Activated T-cell treated with anti-CD3 and anti-CD28 coated beads, Interleukin-2, amount 50 U/mL, for 72 hours (primary cell): ENCODE results near the gene CYB5D1. TPM values are rescaled to one million over a fixed set of nuclear protein-coding genes. Genes with fewer than 3 reads are reported as not detected.

Source experiments
- ATAC-seq, 2 donors: fragments of 150-1000 bp; cut with Tn5 transposase; replicated peaks in 1 of 2; 2 replicates each; pipeline ENCODE4 v1.10.0; 2021; ENCODE audit warnings: moderate library complexity in 2 of 2, mild to moderate bottlenecking in 1 of 2
- DNase-seq, 2 donors: peaks; one replicate each; pipeline ENCODE4 v3.0.0; 2021 to 2022; ENCODE audit warnings: mixed read lengths in 1 of 2
- H3K27ac Mint-ChIP-seq: one replicate; pipeline ENCODE4 v1.8.0; 2022; ENCODE audit warnings: mild to moderate bottlenecking, moderate library complexity, mixed read lengths
- H3K27me3 Mint-ChIP-seq: one replicate; pipeline ENCODE4 v1.8.0; 2022; ENCODE audit warnings: low read depth, mixed read lengths
- H3K36me3 Mint-ChIP-seq, 2 donors: one replicate each; pipeline ENCODE4 v1.8.0; 2022; ENCODE audit warnings: mixed read lengths in 2 of 2, mild to moderate bottlenecking in 1 of 2; ENCODE audit not compliant: insufficient read depth in 2 of 2
- H3K4me1 Mint-ChIP-seq: one replicate; pipeline ENCODE4 v1.8.0; 2022; ENCODE audit warnings: low read depth, mixed read lengths
- H3K4me3 Mint-ChIP-seq, 2 donors: one replicate each; pipeline ENCODE4 v1.8.0; 2022; ENCODE audit warnings: mild to moderate bottlenecking in 2 of 2, mixed read lengths in 2 of 2, moderate library complexity in 2 of 2
- H3K9me3 Mint-ChIP-seq, 2 donors: one replicate each; pipeline ENCODE4 v1.8.0; 2022; ENCODE audit warnings: mixed read lengths in 2 of 2
- total RNA-seq, 2 donors: library from RNA; stranded (reverse); gene quantifications; one replicate each; pipeline ENCODE4 v1.2.3, GENCODE V29; 2022

The CYB5D1 gene
- total RNA-seq, 2 donors from 2014 or later = 6.7 to 10.2 TPM

DNA sequence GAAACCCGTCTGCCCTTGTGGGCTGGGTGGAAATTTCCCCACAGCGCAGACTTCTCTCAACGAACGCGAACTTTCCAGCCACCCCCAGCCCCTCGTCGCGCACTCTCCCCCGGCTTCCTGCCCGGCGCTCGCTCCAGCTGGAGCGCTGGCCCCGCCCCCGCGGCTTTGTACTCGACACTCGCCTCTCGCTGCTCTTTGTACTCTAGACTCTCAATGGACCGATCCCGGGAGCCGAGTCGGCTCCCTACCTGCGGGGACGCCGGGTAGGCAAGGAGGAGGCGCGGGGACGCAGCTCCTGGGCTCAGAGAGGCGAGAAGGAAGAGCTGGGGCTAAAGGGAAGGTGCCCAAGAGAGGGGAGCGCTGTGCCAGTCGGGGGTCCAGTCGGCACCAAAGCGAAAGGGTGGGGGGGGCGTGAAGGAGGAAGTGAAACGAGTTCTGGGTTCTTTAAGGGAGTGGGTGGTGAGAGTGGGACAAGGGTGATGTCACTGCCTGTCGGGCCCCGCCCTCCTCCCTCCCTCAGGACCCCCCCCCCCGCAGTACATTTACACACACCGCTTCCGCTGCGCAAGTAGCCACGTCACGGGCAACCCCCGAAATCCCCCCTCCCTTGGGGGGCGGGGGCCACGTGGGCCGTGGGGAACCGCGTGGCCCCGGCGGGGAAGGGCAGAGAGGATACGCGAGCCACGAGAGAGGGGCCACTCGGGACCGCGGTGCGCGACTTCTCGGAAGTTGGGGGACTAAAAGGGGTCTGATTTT is 14.1 kb upstream of the CYB5D1 start:
- Mint-ChIP-seq H3K27me3 (no peaks in the 10 kb centered on the region), H3K36me3 (peaks cover 2 to 10% of the 10 kb centered on the region in 2 donors), H3K4me3 (peak overlapping the region; percentile 91 to 100), H3K27ac (peak overlapping the region; percentile 88), H3K9me3 (no peaks in the 10 kb centered on the region), H3K4me1 (peaks cover 62% of the 10 kb centered on the region)
- DNase-seq = peak; percentile 85 to 88
- ATAC-seq = peak; percentile 17 to 21

DNA sequence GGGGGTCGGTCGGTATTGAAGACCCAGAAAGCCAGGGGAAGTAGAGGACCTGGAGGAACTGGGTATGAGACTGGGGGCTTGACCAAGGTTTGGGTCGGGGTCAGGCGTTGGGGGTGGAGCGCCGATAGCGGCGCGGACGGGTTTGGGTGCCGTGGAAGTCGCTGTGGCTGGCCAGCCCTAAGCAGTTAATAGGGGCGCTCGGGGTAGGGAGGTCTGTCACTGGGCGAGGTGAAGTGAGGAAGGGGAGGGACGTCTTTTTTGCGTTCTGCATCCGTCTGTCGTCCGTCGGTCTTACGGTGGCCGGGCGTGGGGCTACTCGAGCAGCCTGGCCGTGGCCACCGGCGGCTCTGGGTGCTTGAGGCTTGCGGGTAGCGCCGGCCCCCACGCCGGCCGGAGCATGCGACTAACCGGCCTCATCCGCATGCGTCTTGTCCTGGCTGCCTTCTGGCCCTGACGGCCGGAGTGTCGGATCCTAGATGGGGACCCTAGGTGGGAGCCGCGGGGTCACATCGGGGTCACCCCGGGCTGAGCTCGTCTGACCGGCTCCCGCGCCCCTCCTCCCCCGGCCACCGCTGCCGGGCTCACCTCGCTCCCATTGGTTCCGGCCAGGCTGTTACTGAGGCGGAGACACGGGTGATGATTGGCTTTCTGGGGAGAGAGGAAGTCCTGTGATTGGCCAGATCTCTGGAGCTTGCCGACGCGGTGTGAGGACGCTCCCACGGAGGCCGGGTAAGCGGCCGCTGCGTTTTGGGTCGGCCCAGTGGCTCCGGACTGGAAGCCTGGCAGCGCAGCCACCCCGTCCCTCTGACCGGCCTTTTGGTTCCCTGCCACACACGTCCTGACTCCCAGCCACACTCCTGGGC is 13.3 kb upstream of the CYB5D1 start:
- ATAC-seq (peak; percentile 49 to 52), DNase-seq (peak; percentile 88 to 91)

DNA sequence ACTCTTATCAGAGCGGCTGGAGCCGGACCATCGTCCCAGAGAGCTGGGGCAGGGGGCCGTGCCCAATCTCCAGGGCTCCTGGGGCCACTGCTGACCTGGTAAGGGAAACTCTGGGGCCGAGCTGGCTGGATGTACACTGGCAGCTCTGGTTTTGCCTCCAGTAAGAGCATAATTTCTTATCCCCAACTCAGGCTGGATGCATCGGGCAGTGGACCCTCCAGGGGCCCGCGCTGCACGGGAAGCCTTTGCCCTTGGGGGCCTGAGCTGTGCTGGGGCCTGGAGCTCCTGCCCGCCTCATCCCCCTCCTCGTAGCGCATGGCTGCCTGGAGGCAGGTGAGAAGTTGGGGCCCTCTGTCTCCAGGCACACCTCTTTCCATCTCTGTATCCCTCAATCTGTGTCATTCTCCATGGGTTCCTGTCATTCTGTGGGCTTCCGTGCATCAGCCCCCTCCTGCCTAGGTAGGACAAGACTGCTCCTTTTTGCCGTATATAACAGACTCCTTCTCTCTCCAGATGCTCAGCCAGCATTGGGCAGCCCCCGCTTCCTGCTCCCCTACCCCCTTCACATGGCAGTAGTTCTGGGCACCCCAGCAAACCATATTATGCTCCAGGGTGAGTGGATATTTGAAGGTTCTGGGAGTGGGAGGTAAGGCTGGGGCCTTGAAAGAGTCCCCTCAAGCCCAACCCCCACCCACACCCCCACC is 12.3 kb upstream of the CYB5D1 start:
- Mint-ChIP-seq H3K9me3 (no peaks in the 10 kb centered on the region), H3K27me3 (no peaks in the 10 kb centered on the region), H3K27ac (peak overlapping the region; percentile 71), H3K4me1 (peaks cover 55% of the 10 kb centered on the region), H3K4me3 (peak overlapping the region; percentile 91 to 100), H3K36me3 (peaks cover 2 to 10% of the 10 kb centered on the region in 2 donors)
- DNase-seq (no peak), ATAC-seq (no peak)

More for the DNA sequence above, 13.3 kb upstream of the CYB5D1 start:
- Mint-ChIP-seq H3K9me3 (no peaks in the 10 kb centered on the region), H3K4me3 (peak overlapping the region; percentile 91 to 100), H3K27ac (peak overlapping the region; percentile 88), H3K27me3 (no peaks in the 10 kb centered on the region), H3K4me1 (peaks cover 55% of the 10 kb centered on the region), H3K36me3 (peaks cover 2 to 10% of the 10 kb centered on the region in 2 donors)

DNA sequence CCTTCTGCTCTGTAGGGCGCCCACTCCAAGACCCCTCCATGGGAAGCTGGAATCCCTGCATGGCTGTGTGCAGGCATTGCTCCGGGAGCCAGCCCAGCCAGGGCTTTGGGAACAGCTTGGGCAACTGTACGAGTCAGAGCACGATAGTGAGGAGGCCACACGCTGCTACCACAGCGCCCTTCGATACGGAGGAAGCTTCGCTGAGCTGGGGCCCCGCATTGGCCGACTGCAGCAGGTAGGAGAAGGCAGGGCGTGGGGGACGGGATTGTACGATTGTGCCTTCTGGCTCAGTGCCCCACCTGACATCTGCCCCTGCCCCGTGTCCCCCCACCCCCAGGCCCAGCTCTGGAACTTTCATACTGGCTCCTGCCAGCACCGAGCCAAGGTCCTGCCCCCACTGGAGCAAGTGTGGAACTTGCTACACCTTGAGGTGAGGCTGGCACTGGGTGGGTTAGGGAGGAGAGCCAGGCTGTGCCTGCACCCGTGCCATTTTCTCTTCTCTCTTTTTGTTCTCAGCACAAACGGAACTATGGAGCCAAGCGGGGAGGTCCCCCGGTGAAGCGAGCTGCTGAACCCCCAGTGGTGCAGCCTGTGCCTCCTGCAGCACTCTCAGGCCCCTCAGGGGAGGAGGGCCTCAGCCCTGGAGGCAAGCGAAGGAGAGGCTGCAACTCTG is 11.6 kb upstream of the CYB5D1 start:
- ATAC-seq = no peak
- peak overlapping the region; percentile 19 for H3K27ac Mint-ChIP-seq
- H3K4me1 Mint-ChIP-seq = peaks cover 55% of the 10 kb centered on the region
- no peaks in the 10 kb centered on the region for H3K27me3 Mint-ChIP-seq
- H3K4me3 Mint-ChIP-seq = peak overlapping the region; percentile 69 to 100
- peaks cover 0 to 11% of the 10 kb centered on the region in 2 donors for H3K36me3 Mint-ChIP-seq
- H3K9me3 Mint-ChIP-seq = no peaks in the 10 kb centered on the region
- no peak for DNase-seq

DNA sequence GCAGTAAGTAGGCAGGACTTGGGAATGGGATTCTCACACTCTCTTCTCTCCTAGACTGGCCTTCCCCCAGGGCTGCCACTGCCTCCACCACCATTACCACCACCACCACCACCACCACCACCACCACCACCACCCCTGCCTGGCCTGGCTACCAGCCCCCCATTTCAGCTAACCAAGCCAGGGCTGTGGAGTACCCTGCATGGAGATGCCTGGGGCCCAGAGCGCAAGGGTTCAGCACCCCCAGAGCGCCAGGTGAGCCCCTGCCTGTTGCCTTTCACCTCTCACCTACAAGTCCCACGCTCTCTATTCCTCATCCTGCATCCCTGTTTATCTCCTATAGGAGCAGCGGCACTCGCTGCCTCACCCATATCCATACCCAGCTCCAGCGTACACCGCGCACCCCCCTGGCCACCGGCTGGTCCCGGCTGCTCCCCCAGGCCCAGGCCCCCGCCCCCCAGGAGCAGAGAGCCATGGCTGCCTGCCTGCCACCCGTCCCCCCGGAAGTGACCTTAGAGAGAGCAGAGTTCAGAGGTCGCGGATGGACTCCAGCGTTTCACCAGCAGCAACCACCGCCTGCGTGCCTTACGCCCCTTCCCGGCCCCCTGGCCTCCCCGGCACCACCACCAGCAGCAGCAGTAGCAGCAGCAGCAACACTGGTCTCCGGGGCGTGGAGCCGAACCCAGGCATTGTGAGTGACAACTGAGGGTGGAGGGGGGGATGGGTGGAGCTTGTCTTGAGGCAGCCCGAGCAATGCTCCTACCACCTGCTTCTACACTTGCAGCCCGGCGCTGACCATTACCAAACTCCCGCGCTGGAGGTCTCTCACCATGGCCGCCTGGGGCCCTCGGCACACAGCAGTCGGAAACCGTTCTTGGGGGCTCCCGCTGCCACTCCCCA is 10.8 kb upstream of the CYB5D1 start:
- Mint-ChIP-seq H3K4me3 (peak overlapping the region; percentile 68 to 69), H3K4me1 (peaks cover 60% of the 10 kb centered on the region), H3K36me3 (peaks cover 0 to 11% of the 10 kb centered on the region in 2 donors), H3K27ac (peak overlapping the region; percentile 19), H3K9me3 (no peaks in the 10 kb centered on the region), H3K27me3 (no peaks in the 10 kb centered on the region)
- DNase-seq = no peak
- ATAC-seq = no peak

DNA sequence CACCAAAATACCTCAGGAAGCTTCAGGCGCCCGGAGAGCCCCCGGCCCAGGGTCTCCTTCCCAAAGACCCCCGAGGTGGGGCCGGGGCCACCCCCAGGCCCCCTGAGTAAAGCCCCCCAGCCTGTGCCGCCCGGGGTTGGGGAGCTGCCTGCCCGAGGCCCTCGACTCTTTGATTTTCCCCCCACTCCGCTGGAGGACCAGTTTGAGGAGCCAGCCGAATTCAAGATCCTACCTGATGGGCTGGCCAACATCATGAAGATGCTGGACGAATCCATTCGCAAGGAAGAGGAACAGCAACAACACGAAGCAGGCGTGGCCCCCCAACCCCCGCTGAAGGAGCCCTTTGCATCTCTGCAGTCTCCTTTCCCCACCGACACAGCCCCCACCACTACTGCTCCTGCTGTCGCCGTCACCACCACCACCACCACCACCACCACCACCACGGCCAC is 9.6 kb upstream of the CYB5D1 start:
- ATAC-seq (no peak), DNase-seq (no peak)
- Mint-ChIP-seq H3K36me3 (peaks cover 0 to 13% of the 10 kb centered on the region in 2 donors), H3K27me3 (no peaks in the 10 kb centered on the region), H3K4me1 (peaks cover 51% of the 10 kb centered on the region), H3K27ac (no peak overlapping the region), H3K9me3 (no peaks in the 10 kb centered on the region), H3K4me3 (peak overlapping the region in 1 of 2 donors; percentile 15)

DNA sequence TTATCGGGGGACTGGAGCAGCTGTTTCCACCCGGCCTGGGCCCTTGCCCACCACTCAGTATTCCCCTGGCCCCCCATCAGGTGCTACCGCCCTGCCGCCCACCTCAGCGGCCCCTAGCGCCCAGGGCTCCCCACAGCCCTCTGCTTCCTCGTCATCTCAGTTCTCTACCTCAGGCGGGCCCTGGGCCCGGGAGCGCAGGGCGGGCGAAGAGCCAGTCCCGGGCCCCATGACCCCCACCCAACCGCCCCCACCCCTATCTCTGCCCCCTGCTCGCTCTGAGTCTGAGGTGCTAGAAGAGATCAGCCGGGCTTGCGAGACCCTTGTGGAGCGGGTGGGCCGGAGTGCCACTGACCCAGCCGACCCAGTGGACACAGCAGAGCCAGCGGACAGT is 9.1 kb upstream of the CYB5D1 start:
- no peaks in the 10 kb centered on the region for H3K27me3 Mint-ChIP-seq
- no peak for DNase-seq
- no peak overlapping the region for H3K4me3 Mint-ChIP-seq
- H3K36me3 Mint-ChIP-seq = peaks cover 0 to 15% of the 10 kb centered on the region in 2 donors
- peaks cover 53% of the 10 kb centered on the region for H3K4me1 Mint-ChIP-seq
- H3K27ac Mint-ChIP-seq = no peak overlapping the region
- H3K9me3 Mint-ChIP-seq = no peaks in the 10 kb centered on the region
- no peak for ATAC-seq

DNA sequence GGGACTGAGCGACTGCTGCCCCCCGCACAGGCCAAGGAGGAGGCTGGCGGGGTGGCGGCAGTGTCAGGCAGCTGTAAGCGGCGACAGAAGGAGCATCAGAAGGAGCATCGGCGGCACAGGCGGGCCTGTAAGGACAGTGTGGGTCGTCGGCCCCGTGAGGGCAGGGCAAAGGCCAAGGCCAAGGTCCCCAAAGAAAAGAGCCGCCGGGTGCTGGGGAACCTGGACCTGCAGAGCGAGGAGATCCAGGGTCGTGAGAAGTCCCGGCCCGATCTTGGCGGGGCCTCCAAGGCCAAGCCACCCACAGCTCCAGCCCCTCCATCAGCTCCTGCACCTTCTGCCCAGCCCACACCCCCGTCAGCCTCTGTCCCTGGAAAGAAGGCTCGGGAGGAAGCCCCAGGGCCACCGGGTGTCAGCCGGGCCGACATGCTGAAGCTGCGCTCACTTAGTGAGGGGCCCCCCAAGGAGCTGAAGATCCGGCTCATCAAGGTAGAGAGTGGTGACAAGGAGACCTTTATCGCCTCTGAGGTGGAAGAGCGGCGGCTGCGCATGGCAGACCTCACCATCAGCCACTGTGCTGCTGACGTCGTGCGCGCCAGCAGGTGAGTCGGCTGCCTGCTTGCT is 8.6 kb upstream of the CYB5D1 start:
- Mint-ChIP-seq H3K27ac (no peak overlapping the region), H3K9me3 (no peaks in the 10 kb centered on the region), H3K4me3 (peak overlapping the region in 1 of 2 donors; percentile 72), H3K27me3 (no peaks in the 10 kb centered on the region), H3K4me1 (peaks cover 55% of the 10 kb centered on the region), H3K36me3 (peaks cover 0 to 17% of the 10 kb centered on the region in 2 donors)
- DNase-seq (no peak), ATAC-seq (no peak)

DNA sequence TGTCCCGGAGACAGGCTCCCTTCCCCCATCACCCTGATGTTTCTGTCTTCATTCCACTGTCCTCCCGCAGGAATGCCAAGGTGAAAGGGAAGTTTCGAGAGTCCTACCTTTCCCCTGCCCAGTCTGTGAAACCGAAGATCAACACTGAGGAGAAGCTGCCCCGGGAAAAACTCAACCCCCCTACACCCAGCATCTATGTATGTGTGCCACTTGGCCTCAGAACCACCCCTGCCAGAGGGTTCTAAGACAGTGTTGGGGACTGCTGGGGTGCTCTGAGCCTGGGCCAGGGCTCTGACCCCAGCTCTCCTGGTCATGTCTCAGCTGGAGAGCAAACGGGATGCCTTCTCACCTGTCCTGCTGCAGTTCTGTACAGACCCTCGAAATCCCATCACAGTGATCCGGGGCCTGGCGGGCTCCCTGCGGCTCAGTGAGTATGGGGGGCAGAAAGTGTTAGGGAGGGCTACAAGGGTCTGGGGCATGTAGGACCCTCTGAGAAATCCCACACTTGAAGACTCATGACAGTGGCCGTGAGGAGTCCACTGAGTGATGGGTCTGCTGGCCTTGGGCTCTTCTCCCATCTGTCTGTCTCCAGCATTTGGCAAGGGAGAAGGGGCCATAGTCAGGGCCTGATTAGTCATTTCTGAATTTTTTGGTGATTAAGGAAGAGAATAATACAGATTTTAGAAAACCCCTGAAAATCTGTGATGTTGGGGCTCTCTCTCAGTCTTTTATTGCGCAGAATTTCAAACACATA is 7.9 kb upstream of the CYB5D1 start:
- peak overlapping the region; percentile 57 to 72 for H3K4me3 Mint-ChIP-seq
- H3K27ac Mint-ChIP-seq = no peak overlapping the region

DNA sequence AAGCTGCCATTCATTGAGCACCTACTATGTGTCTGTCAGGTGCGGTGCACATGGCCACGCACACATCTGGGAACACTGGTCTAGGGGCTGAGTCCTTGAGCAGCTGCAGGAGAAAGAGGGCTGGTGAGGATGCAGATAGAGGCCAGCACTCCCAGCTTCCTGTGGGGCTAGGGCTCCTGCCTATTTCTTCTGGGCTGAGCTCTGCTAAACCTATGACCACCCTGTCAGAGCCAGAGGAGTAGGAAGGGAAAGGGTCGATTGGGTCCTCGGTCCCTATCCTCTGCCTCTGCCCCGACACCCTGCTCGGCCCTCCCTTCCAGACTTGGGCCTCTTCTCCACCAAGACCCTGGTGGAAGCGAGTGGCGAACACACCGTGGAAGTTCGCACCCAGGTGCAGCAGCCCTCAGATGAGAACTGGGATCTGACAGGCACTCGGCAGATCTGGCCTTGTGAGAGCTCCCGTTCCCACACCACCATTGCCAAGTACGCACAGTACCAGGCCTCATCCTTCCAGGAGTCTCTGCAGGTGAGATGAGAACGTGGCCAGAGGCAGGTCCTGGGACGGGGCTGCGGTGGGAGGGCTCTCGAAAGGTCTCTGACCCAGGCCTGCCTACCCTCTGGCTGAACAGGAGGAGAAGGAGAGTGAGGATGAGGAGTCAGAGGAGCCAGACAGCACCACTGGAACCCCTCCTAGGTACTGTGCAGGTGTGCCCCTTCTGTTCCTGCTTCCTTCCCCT is 6.9 kb upstream of the CYB5D1 start:
- Mint-ChIP-seq H3K4me1 (peaks cover 45% of the 10 kb centered on the region), H3K4me3 (peak overlapping the region; percentile 72 to 75), H3K27me3 (no peaks in the 10 kb centered on the region), H3K36me3 (peaks cover 2 to 19% of the 10 kb centered on the region in 2 donors), H3K9me3 (no peaks in the 10 kb centered on the region), H3K27ac (no peak overlapping the region)
- no peak for DNase-seq
- peak; percentile 8 for ATAC-seq

More for the DNA sequence above, 7.9 kb upstream of the CYB5D1 start:
- no peaks in the 10 kb centered on the region for H3K27me3 Mint-ChIP-seq
- peaks cover 54% of the 10 kb centered on the region for H3K4me1 Mint-ChIP-seq
- DNase-seq (no peak), ATAC-seq (no peak)
- no peaks in the 10 kb centered on the region for H3K9me3 Mint-ChIP-seq
- H3K36me3 Mint-ChIP-seq = peaks cover 0 to 17% of the 10 kb centered on the region in 2 donors
